ENCODE measurements around the gene TMEM218.

Gene TMEM218

DNA sequence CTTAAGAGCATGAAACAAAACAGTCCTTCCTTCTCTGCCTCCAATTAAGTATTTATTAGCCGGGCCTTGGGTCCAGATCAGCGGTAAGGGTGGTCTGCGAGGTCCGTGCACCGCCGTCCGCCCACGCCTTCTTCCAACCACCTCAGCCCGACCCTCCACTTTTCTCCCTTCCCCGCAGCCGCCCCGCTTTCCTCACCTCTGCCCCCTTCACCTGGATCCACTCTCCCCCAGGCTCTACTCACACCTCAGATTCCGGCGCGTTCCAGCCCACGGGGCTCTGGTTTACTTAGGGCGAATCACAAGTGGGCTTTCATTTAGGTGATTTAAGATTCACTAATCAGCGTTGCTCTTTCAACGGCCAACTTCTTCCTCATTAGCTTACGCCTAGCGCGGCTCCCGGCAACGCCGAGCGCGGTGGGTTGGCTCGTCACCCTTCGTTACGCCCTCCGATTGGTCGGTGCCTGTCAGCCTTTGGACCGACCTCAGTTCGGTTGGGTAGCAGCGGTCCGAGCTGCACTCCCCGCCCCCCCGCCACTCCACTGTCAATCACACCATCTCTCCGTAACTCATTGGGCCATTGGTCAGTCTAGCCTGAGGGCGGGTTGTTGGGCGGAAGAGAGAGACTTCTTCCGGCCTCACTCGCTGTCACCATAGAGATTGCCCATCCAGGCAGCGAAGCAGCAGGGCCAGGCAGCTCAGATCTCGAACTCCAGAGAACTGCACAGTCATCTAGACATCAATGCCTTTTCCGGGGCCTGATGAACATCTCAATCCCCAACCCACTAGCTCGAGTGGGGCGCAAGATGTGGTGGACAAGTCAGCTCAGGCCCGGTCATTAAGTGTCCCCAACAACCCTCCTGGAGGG, at the start of gene TMEM218:
Gene TMEM218 (minus strand): TSS at position 284 of the 865 bp plus-strand sequence. CDS start 9,385 bp downstream, outside the sequence.
- peak; percentile 96 to 97 for DNase-seq

- DNase-seq, result no peak
Observed at GRCh38 chr11:125157953-125158680, 46.7 kb upstream of the TMEM218 start.

GRCh38 chr11:125157118-125157733, 45.8 kb upstream of the TMEM218 start:
- DNase-seq, result no peak

DNA sequence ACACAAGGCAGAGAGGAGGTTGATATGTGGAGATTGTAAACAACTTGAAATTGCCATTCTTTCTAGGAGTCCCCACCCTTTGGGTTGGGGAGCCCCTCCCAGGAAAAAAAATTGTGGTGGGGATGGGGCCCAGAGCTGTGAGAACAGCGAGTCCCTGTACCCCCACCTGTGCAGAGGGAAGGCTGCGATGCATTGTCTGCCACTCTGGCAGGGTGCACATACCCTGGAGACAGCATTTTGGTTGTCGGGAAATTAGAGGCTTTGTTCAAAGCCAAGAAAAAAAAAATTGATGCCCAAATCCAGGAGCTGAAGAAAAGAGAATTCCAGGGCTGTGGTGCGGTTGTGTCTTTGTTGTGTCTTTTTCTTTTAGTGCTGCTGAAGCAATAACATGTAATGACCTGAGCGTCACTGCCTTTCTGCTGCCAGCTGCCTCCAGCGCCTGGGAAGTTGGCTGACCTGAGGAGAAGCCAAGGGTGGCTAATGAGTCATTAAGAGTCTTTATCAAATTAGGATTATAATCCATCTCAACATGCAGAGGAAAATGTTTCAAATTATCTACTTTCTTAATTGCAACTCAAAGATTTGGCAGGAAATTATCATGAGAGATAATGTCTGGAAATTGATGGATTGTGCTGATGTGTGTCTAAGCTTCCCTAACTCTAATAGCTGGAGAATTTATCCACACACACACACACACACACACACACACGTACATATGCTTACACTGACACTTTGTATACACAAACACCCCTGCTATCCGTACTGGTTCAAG, 45.1 kb upstream of the TMEM218 start:
- DNase-seq, result no peak

GRCh38 chr11:125155767-125156166, 44.3 kb upstream of the TMEM218 start:
- no peak for DNase-seq

GRCh38 chr11:125155100-125155444, 43.6 kb upstream of the TMEM218 start:
- no peak for DNase-seq

DNA sequence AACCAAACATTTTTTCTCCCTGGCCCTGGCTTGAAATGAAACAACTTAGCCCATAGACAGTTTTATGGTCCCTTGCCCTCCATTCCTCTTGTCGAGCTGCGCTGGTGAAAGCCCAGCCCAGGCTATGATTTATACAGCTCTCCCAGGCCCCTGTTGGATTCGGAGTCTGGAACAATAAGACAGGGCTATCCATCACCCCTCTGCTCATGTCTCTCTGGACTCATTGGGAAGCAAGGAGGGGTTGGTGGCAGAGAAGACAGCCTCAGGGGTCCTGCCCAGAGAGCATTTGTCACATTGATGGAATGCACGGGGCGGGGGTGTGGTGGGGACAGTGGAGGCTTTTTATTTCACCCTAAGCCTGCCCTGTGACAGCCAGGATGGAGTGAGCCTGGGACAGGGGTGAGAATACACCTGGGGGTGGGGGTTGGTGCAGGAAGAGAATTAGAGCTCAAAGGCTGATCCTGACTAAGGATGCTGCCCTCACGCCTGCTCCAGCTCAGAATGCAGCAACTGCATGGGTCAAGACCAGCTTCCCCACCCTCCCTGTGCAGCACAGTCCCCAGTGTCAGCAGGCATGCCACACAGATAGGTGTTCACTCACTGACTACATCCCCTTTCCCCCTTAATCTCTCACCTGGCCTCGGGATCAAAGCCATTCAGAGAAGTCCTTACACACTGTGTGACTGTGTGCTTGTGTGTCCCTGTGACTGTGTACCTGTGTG, 43.1 kb upstream of the TMEM218 start:
- DNase-seq, result no peak

GRCh38 chr11:125153837-125154236, 42.4 kb upstream of the TMEM218 start:
- DNase-seq, result no peak

GRCh38 chr11:125148743-125149142, 37.3 kb upstream of the TMEM218 start:
- DNase-seq, result no peak

GRCh38 chr11:125148011-125148410, 36.6 kb upstream of the TMEM218 start:
- DNase-seq, result no peak

DNA sequence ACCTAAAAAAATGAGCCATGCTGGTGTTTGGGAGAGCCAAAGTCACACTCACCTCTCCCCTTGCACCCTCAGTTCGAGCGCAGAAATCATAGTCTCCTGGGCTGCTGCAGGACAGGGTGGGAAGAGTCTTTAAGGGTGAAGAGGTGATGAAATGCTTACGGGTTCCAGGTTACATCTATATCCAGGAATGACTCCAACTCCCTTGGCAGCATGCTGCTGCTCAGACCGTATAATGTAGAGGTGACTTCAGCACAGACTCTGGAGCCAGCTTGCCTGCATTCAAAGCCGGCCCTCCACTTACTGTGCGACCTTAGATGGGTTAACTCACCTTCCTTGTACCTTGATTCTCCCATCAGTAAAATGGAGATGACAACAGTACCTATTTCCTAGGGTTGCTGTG, 35.9 kb upstream of the TMEM218 start:
- no peak for DNase-seq

- DNase-seq, result no peak
Observed at GRCh38 chr11:125146232-125146631, 34.8 kb upstream of the TMEM218 start.

DNA sequence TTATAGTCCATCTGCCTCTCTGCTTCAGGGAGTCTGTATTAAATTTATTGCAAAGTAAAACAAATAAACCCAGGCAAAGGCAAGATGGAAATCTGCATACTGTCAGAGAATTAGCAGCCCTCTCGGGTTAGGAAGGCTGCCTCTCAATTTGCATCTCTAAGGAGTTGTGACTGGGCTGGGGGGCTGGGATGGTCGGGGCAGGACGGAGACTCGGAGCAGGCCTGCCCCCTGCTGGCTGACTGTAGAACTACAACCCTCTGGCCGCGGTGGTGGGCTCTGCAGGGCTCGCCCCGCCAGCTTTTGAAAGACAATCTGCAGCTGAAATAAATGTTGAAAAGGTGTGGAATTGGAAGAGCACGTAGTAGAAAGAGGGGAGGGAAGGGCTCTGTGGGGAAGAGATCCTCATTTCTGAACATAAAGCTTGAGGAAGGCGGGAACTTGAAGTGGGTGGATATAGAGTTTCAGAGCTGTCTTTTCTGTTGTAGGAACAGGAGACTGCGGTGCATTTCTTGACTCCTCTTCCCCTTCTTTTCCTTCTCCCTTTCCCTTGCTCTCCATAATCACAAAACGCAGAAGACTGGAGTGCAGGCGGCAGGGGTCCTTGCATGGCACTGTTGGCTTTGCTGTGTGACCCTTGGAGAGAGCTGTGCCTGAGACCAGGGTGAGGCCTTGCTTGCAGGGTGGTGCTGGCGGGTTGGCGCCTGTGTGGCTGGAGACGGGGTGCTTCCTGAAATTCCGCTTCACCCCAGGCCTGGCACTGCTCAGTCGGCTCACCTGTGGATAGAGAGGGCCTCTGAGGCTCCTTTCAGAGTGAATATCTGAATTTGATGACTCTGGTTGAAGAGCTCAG, 30.5 kb upstream of the TMEM218 start:
- DNase-seq, result peak; percentile 33 to 50

DNA sequence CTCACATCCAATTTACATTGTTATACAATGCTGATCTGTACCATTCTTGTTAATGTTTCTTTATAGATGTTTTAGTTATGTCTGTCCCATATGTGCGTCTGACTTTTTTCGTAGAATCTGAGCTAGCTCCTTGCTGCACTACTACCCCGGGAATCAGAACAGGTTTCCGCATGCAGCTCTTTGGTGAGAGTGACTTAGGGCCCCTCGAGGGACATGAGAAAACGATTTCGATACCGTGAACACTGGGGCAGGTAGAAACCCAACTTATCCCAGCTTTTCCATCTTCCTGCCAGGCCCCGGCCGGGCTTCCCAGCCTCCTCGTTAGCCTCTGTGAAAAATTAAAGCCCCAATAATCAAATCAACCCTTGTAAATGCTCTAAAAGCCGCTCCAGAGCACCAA, 29.8 kb upstream of the TMEM218 start:
- no peak for DNase-seq

DNA sequence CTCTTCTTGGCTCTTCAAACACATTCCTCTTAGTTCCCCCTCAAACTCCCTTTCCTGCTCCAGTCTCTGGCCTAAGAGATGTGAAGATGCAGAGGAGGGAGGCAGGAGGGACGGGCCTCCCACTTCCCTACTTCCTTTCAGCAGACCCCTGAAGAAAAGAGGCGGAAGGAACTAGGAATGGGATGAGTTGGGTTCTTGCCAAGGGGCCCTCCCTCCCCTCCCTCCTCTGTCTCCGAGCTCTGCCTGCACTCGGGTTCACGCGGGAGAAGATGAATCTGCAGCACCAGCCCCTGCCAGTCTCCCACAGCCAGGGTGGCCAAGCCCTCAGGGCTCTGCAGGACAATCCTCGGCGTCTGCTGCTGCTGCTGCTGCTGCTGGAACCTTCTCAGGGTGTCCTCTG, 28.8 kb upstream of the TMEM218 start:
- DNase-seq, result no peak

- DNase-seq, result no peak
Observed at GRCh38 chr11:125139778-125140177, 28.4 kb upstream of the TMEM218 start.

DNA sequence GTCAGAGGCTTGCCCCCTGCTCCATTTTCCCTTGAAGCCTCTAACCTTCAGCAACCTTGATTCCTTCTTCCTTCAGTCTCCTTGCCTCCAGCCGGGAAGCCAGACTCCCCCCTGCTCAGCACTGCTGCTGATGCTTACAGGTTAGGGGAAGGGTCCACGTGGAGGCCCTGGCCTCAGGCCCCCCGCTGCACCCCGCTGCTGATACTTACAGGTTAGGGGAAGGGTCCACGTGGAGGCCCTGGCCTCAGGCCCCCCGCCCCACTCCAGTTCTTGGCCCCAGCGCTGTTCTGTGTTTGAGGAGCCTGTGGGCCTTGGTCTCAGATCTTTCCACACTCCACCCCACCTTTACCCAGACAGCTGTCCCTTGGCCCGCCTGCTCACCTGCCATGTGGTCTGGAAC, 27.5 kb upstream of the TMEM218 start:
- DNase-seq, result no peak

DNA sequence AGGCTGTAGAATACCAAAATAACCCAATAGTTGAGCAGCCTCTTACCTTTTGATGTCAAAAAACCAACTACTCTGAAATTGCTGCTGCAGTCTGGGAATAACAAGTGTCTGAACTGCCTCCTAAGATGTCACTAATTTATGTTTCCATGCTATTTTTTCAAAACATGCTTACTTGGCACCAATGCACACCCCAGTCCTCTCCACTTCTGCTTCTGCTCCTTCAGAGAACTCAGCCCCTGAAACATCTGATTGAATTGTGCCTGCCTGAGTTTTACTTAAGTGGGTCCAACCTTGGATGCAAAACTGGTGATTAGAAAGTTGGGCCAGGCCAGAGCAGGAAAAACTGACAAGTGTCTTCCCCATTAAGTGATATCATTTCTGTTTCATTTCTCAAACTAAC, 24.6 kb upstream of the TMEM218 start:
- DNase-seq, result no peak

DNA sequence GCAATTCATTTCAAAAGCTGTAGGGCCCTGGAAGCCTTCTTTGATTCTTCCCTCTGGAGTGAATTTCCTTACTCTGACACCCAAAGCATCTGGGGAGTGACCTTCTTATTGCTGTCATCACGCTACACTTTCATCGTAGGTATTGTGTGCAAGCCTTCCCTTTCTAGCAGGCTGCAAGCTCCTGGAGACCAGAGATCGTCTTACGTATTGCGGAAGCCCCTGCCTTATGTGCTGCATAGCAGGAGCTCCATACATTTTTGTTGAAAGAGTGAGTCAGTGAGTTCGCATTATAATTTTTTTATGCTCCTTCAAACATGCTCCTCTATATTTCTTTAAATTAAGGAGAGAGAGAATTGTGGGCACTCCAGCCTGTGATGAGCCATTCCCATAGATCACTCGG, 21.2 kb upstream of the TMEM218 start:
- no peak for DNase-seq

- DNase-seq, result no peak
Observed at GRCh38 chr11:125132071-125132470, 20.6 kb upstream of the TMEM218 start.

- DNase-seq, result no peak
Observed at GRCh38 chr11:125129316-125129993, 18.0 kb upstream of the TMEM218 start.

All from Kasumi-1 (cell line).